ENCODE measurements around the gene SEC22C.
"Not testable (repeated sequence)": the region's sequence is repeated elsewhere in the genome, so short reads cannot be mapped to it uniquely, and the experiment has no call there.

Gene SEC22C

GRCh38 chr3:42579346-42579745 lies 2.4 kb downstream of the SEC22C start:
- DNase-seq, result not testable (repeated sequence)

DNA sequence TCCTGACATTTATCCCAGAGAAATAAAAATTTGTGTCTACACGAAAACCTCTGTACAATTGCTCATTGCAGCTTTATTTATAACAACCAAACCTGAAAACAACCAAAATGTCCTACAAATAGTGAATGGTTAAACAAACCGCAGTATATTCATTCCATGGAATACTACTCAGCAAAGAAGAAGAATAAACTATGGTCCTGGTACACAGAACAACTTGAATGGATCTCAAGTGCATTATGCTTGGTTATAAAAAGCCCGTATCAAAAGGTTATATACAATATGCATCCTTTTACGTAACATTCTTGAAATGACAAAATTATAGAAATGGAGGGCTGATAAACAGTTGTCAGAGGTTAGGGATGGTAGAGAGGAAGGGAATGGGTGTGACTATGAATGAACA lies 3.7 kb downstream of the SEC22C start:
- DNase-seq, result no peak

GRCh38 chr3:42575137-42575741 lies 6.5 kb downstream of the SEC22C start:
- no peak for DNase-seq

GRCh38 chr3:42572278-42572677 lies 9.5 kb downstream of the SEC22C start:
- no peak for DNase-seq

DNA sequence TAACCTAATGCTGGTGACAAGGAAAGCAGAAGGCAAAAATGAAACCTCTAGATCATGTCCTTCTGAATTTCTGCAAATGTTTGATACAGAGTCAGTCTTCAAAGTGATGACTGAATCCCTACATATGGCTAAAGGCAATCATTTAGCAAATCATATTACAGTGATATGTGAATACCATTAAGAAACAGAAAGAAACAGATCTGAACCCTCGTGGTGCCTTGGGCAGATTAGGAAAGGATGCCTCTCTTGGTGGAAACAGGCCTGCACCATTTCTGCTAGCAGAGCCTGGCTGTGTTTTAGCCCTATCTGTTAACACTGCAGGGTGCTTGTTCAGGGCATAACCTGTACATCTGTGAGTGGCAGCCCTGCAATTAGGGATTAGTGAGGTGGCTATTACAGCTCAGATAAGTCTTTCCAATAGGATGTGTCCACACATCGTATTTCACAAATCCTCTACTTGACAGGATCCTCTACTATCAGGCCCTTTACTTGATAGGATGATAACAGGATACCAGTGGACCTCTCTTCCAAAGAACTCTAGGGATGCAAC lies 12.1 kb downstream of the SEC22C start:
- no peak for DNase-seq

- DNase-seq, result no peak
Measured at GRCh38 chr3:42562047-42562907, 19.5 kb downstream of the SEC22C start.

DNA sequence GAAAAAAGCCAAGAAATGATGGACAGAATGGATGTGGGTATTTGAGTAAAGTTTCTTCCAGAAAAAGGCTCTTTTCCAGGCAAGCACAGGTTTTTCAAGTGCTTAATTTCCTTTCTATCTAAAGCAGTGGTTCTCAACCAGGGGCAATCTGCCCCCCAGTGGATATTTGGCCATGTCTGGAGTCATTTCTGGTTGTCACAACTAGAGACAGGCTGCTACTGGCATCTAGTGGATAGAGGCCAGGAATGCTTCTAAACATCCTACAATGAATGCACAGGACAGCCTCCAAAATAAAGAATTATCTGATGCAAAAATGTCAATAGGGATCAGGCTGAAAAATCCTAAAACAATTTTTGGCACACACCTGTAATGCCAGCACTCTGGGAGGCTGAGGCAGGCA lies 23.9 kb downstream of the SEC22C start:
- DNase-seq, result no peak

DNA sequence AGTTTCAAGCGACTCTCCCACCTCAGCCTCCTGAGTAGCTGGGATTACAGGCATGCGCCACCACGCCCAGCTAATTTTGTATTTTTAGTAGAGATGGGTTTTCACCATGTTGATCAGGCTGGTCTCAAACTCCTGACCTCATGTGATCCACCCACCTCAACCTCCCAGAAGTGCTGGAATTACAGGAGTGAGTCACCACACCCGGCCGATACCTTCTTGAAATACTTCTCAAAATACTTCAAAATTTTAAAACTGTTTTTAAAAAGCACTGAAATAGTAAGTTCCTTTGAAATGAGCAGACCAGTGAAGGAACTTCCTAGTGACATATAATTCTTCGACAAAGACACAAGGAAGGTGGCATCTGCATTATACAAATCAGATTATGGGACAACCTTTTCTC lies 24.9 kb downstream of the SEC22C start:
- DNase-seq, result not testable (repeated sequence)

DNA sequence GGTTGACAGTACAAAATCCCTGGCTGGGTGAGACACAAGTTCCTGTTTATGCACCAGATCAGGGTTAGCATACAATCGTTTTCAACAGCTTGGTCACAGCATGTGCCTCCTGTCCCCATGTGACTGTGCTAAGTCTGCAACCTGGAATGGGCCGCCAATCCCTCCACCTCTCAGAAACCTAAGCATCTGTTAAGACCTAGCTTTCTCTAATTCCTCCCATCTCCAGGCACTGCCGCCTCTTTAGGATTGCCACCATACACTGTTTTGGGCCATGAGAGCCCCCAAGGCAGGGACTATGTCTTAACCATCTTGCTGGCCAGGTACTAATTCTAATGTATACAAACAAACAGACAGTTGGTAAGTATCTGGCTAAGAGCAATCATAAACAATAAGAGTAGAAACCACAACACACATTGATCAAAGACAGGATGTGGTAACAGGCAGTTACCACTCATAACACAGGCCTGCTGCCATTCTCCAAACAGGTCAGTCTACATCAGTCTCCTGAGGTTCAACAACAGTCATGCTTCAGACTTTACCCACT lies 25.6 kb downstream of the SEC22C start:
- DNase-seq, result peak in 2 of 4 experiments; percentile 13 to 18

DNA sequence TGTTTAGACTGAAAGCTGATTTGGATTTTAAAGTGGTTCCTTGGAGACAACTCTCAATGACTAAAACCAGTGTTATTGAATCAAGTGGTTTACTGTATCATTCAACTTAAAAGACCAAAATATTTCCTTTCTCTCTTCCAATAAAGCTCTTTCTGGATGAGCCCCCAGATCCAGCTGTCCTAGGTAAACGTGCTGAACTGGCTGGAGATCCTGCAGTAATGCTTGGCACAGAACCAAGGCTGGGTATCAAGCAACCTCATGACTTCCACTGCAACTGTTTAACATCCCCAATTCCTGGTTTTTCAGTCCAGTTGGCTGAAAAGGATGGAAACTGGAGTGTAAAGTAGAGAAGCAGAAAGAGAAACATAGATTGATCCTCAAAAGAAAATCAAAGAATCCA lies 28.9 kb downstream of the SEC22C start:
- DNase-seq, result no peak

- DNase-seq, result no peak
Measured at GRCh38 chr3:42550250-42550649, 31.5 kb downstream of the SEC22C start.

DNA sequence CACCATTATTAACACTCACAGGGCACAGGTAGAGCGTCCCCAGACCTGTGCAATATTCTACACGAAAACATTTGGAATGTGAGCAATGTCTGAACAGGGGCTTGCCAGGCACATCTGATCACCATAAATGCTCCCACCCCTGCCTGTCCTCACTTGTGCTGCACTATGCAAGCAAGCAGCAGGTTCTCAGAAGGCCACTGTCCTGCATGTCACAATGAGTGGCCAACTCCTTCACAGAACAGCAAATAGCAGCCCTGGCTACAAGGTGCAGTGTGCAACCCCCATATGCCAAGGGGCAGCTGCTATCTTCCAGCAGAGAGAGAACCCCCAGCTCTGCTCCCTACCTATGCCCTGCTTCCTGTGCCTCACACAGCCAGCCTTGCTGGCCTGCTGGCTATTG lies 32.6 kb downstream of the SEC22C start:
- no peak for DNase-seq

DNA sequence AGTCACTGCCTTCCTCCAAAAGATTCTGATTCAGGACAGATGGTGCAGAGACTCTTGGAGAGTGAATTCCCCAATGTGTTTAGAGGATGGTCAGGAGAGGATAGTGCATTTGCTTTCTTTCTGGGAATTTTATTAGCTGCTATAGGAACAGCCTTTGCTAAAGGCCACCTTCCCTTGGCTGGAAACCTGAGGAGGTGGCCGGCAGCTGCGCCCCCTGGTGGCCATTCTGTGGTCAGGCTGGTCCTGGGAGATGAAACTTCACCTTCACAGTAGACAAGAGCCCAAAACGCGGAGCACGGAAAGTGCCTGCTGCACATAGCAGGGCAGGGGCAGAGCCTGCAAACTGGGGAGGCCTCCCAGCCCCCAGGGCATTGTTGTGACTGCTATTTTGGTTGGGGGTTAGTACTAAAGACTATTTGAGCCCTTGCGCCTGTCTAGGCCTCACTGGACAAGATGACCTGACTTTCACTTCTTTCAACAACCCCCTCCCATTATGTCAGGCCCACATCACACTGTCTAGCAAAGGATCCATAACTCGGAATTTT lies 34.3 kb downstream of the SEC22C start:
- DNase-seq, result peak; percentile 26 to 63 (median 52)

GRCh38 chr3:42546691-42547213 lies 35.0 kb downstream of the SEC22C start:
- DNase-seq, result no peak

GRCh38 chr3:42545284-42545900 lies 36.4 kb downstream of the SEC22C start:
- no peak for DNase-seq

DNA sequence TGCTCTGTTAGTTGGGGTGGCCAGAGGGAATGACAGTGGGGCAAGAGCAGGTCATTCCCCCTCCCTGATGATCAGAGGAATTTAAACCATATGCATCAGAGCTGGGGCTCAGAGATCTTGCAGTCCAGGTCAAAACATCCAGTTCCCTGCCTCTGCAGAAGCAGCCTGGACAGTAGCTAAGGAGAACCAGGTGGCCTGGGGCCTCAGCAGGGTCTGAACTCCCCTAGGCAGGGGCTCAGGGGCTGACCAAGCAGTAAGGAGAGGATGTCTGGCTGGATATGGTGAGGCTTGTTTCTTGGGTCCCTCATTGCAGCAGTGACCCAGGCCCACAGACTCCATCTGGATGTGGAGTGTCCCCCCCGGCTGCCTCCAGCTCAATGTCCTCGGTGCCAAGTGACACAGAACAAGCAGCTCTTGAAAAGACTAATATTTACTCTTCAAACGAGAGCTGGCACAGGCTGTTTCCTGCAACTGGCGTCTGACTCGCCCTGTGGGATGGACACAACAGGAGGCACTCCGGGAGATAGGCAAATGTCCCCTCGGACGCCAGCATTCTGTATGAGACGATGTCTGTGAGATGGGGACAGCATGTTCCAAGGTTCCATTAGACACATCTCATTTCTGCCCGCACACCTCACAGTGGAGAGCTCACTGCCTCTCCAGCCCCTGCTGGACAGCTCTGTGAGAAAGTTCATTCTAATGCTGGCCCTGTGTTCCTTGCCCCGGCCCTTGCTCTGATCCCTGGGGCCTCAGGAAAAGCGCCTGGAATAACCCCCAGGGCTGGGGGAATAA lies 37.1 kb downstream of the SEC22C start:
- DNase-seq, result no peak

- no peak for DNase-seq
Measured at GRCh38 chr3:42541079-42541478, 40.7 kb downstream of the SEC22C start.

- DNase-seq, result peak; percentile 7 to 40 (median 30)
Measured at GRCh38 chr3:42539871-42540714, 41.7 kb downstream of the SEC22C start.

DNA sequence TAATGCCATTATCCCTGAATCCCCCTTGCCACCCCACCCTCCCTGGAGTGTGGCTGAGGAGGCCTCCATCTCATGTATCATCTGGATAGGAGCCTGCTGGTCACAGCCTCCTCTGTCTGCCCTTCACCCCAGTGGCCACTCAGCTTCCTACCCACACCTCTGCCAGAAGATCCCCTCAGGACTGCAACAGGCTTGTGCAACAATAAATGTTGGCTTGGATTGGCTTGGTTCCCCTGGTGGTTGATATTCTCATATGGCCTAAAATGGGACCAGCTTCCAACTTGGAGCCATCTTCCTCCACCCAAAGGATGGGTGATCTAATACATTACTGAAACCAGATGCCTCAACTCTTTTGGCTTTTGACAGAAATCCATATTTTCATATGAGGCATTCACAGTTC lies 44.4 kb downstream of the SEC22C start:
- no peak for DNase-seq

- DNase-seq, result peak in 1 of 4 experiments; percentile 15
Measured at GRCh38 chr3:42535981-42536784, 45.6 kb downstream of the SEC22C start.
